ENCODE data around the gene GRID2. TPM values are rescaled to one million over a fixed set of nuclear protein-coding genes. Genes with fewer than 3 reads are reported as not detected.

Gene GRID2
- total and polyA plus RNA-seq, 2 of the 4 experiments (the other 2 are of a cell fraction) = under 0.01 TPM; not detected in 1

DNA sequence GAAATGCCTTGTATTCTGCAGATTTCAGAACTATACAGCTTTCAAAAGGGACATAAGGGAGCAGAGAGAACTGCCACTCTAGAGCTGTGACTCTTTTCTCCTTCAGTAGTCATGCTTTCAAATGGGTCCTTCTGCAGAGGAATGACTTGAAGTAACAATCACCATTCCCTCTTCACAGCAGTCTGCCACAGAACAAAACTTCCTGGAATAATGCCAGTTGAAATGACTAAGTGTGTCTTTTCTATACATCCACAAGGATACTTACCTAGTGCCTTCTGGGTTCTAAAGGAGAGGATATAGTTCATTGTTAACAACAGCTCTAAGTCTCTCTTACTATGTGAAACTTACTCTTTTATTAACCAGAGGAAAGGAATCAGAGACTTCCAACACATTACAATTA, 1009.4 kb downstream of the GRID2 start:
- no peak overlapping the region for H3K9ac ChIP-seq (ENCODE audit: low read depth, low read length)
- no peak overlapping the region for H2BK15ac ChIP-seq (ENCODE audit: low read depth, low read length)
- no peak overlapping the region for H3K56ac ChIP-seq (ENCODE audit: extremely low read depth, insufficient read depth, low read length)
- no peak overlapping the region for H2AK9ac ChIP-seq (replicated peaks; ENCODE audit: low read depth, low read length, poor library complexity)
- in situ Hi-C loops (cut with MboI; ENCODE audit: low sequenced_read_pairs) (no loop called here), intact Hi-C loops (cut with micrococcal nuclease) (no loop called here), dilution Hi-C loops (cut with HindIII; ENCODE audit: low sequenced_read_pairs, unreplicated experiment) (no loop called here)
- H3K4ac ChIP-seq (ENCODE audit: low read depth, low read length) = no peak overlapping the region
- TF ChIP-seq CEBPB (IDR thresholded peaks at IDR 0.05; ENCODE audit: low read depth, low read length) (no peak), MAZ (IDR thresholded peaks at IDR 0.05; ENCODE audit: borderline replicate concordance, low read depth, low read length) (no peak), CHD1 (IDR thresholded peaks at IDR 0.05; ENCODE audit: low read depth, low read length) (no peak), POLR2A (IDR thresholded peaks at IDR 0.05; ENCODE audit: low read depth, low read length) (no peak), RAD21 (IDR thresholded peaks at IDR 0.05; ENCODE audit: low read length) (no peak), MXI1 (IDR thresholded peaks at IDR 0.05; ENCODE audit: borderline replicate concordance, low read depth, low read length) (no peak), BHLHE40 (IDR thresholded peaks at IDR 0.05; ENCODE audit: low read depth, low read length) (no peak), RFX5 (IDR thresholded peaks at IDR 0.05; ENCODE audit: low read depth, low read length) (no peak), NFE2L2 (IDR thresholded peaks at IDR 0.05; ENCODE audit: low read depth, low read length) (no peak), FOS (IDR thresholded peaks at IDR 0.05; ENCODE audit: low read depth, low read length) (no peak), SMC3 (IDR thresholded peaks at IDR 0.05; ENCODE audit: low read depth, low read length) (no peak), RCOR1 (IDR thresholded peaks at IDR 0.05; ENCODE audit: insufficient replicate concordance, low read length) (no peak), MAFK (IDR thresholded peaks at IDR 0.05; ENCODE audit: low read depth, low read length) (no peak)
- TF ChIP-seq, protein P1, sequence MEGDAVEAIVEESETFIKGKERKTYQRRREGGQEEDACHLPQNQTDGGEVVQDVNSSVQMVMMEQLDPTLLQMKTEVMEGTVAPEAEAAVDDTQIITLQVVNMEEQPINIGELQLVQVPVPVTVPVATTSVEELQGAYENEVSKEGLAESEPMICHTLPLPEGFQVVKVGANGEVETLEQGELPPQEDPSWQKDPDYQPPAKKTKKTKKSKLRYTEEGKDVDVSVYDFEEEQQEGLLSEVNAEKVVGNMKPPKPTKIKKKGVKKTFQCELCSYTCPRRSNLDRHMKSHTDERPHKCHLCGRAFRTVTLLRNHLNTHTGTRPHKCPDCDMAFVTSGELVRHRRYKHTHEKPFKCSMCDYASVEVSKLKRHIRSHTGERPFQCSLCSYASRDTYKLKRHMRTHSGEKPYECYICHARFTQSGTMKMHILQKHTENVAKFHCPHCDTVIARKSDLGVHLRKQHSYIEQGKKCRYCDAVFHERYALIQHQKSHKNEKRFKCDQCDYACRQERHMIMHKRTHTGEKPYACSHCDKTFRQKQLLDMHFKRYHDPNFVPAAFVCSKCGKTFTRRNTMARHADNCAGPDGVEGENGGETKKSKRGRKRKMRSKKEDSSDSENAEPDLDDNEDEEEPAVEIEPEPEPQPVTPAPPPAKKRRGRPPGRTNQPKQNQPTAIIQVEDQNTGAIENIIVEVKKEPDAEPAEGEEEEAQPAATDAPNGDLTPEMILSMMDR (conservative IDR thresholded peaks at IDR 0.05; ENCODE audit: low read depth, low read length) = no peak
- TF ChIP-seq, protein P2, sequence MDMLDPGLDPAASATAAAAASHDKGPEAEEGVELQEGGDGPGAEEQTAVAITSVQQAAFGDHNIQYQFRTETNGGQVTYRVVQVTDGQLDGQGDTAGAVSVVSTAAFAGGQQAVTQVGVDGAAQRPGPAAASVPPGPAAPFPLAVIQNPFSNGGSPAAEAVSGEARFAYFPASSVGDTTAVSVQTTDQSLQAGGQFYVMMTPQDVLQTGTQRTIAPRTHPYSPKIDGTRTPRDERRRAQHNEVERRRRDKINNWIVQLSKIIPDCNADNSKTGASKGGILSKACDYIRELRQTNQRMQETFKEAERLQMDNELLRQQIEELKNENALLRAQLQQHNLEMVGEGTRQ (IDR thresholded peaks at IDR 0.05; ENCODE audit: low read depth, low read length) = no peak
- TF ChIP-seq, protein P3, sequence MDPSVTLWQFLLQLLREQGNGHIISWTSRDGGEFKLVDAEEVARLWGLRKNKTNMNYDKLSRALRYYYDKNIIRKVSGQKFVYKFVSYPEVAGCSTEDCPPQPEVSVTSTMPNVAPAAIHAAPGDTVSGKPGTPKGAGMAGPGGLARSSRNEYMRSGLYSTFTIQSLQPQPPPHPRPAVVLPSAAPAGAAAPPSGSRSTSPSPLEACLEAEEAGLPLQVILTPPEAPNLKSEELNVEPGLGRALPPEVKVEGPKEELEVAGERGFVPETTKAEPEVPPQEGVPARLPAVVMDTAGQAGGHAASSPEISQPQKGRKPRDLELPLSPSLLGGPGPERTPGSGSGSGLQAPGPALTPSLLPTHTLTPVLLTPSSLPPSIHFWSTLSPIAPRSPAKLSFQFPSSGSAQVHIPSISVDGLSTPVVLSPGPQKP (IDR thresholded peaks at IDR 0.05; ENCODE audit: borderline replicate concordance, low read depth, low read length) = no peak
- H2BK5ac ChIP-seq (ENCODE audit: low read depth, low read length, poor library complexity, severe bottlenecking) = no peak overlapping the region
- no peak overlapping the region for H4K8ac ChIP-seq (ENCODE audit: low read depth in 2 of 2, low read length in 2 of 2)
- H3K4me3 ChIP-seq (ENCODE audit: insufficient read depth, low read depth, low read length) = no peak overlapping the region
- H3K36me3 ChIP-seq (ENCODE audit: control insufficient read depth, insufficient read depth, low read length) = no peaks in the 10 kb centered on the region
- ChIA-PET POLR2A (ENCODE audit: unreplicated experiment) (no interaction called here), CTCF (interaction anchor here (1.0 to 1.1 kb wide), 2 partner anchors 8 to 29 kb away, joined by 3 to 4 read pairs; no protein-coding TSS in a partner anchor)
- BruUV-seq (replicated peaks) = no TSS peak
- no peak overlapping the region for H3K27ac ChIP-seq (ENCODE audit: insufficient read depth, low read length)
- ATAC-seq (ENCODE audit: low read depth) = no peak
- no peaks in the 10 kb centered on the region for H3K9me3 ChIP-seq (ENCODE audit: control insufficient read depth, insufficient read depth, low read length)
- no peaks in the 10 kb centered on the region for H3K9me1 ChIP-seq (ENCODE audit: insufficient read depth, low read length)
- H2BK120ac ChIP-seq (ENCODE audit: low read depth, low read length) = no peak overlapping the region
- H3K18ac ChIP-seq (ENCODE audit: low read depth, low read length) = no peak overlapping the region
- no peak overlapping the region for H2BK20ac ChIP-seq (ENCODE audit: low read depth, low read length)
- H3K79me1 ChIP-seq (ENCODE audit: low read depth in 1 of 2, low read length in 2 of 2) = no peaks in the 10 kb centered on the region
- H2AFZ ChIP-seq (replicated peaks; ENCODE audit: low read length, poor library complexity) = no peak overlapping the region
- no peak overlapping the region for H3K4me2 ChIP-seq (ENCODE audit: low read depth, low read length)
- H3K14ac ChIP-seq (replicated peaks; ENCODE audit: low read depth, low read length) = no peak overlapping the region; the same call in 1 of the 2 replicates
- no peak overlapping the region for H4K91ac ChIP-seq (ENCODE audit: insufficient read depth, low read depth, low read length)
- H4K5ac ChIP-seq (ENCODE audit: low read depth, low read length) = no peak overlapping the region
- no peak overlapping the region for H2AK5ac ChIP-seq (ENCODE audit: low read depth, low read length)
- no peaks in the 10 kb centered on the region for H3K4me1 ChIP-seq (ENCODE audit: control insufficient read depth, insufficient read depth, low read length)
- DNase-seq = peak; percentile 41
- no peaks in the 10 kb centered on the region for H4K20me1 ChIP-seq (ENCODE audit: insufficient read depth, low read length)
- no peak overlapping the region for H3K23ac ChIP-seq (ENCODE audit: low read depth, low read length)
- no peaks in the 10 kb centered on the region for H3K27me3 ChIP-seq (ENCODE audit: control insufficient read depth, insufficient read depth, low read length)
